Measurements from ENCODE around the gene CDPF1. TPM values are rescaled to one million over a fixed set of nuclear protein-coding genes. Genes with fewer than 3 reads are reported as not detected.

Gene CDPF1
- total and polyA plus RNA-seq, 2 experiments from 2014 or later = 10.1 to 14.5 TPM

GRCh38 chr22:46278656-46279645 lies 28.9 kb upstream of the CDPF1 start:
- Histone ChIP-seq H3K27ac (ENCODE audit: low read depth) (no peak overlapping the region), H3K4me1 (ENCODE audit: insufficient read depth) (no peaks in the 10 kb centered on the region), H3F3A (replicated peaks; ENCODE audit: low read depth) (no peaks in the 10 kb centered on the region), H3K36me3 (ENCODE audit: insufficient read depth) (peaks cover 19% of the 10 kb centered on the region; the same call in 1 of the 2 replicates), H3K27me3 (ENCODE audit: insufficient read depth) (no peaks in the 10 kb centered on the region), H4K20me1 (replicated peaks; ENCODE audit: insufficient read depth) (no peaks in the 10 kb centered on the region), H3K9me2 (ENCODE audit: insufficient read depth) (no peaks in the 10 kb centered on the region), H3K4me2 (no peak overlapping the region), H2AFZ (no peak overlapping the region), H3K4me3 (no peak overlapping the region), H3K79me2 (replicated peaks; ENCODE audit: insufficient read depth) (no peaks in the 10 kb centered on the region)
- Mint-ChIP-seq H3K4me3 (no peak overlapping the region), H3K27ac (no peak overlapping the region), H3K27me3 (ENCODE audit: insufficient read depth, low read depth, poor library complexity) (peaks cover 13% of the 10 kb centered on the region), H3K36me3 (ENCODE audit: low read depth) (peaks cover 45% of the 10 kb centered on the region), H3K9me3 (no peaks in the 10 kb centered on the region), H3K4me1 (no peaks in the 10 kb centered on the region)
- no peak for DNase-seq (ENCODE audit: low spot score)
- ATAC-seq = no peak
- no peak for TF ChIP-seq ZNF114 (CRISPR knock-in tag; IDR thresholded peaks at IDR 0.05)
- TF ChIP-seq CREB1 (CRISPR knock-in tag; IDR thresholded peaks at IDR 0.05; ENCODE audit: low read depth) = no peak
- no peak for TF ChIP-seq JUNB (IDR thresholded peaks at IDR 0.05; ENCODE audit: unreplicated experiment)
- TF ChIP-seq REST (IDR thresholded peaks at IDR 0.05; ENCODE audit: unreplicated experiment) = no peak
- TF ChIP-seq NANOG (IDR thresholded peaks at IDR 0.05; ENCODE audit: borderline replicate concordance) = no peak
- no peak for TF ChIP-seq ZNF331 (CRISPR knock-in tag; IDR thresholded peaks at IDR 0.05; ENCODE audit: low read depth)
- TF ChIP-seq POLR2AphosphoS5 (IDR thresholded peaks at IDR 0.05; ENCODE audit: low read depth) = no peak
- no peak for TF ChIP-seq STAT1 (IDR thresholded peaks at IDR 0.05; ENCODE audit: unreplicated experiment)
- TF ChIP-seq EZH2phosphoT487 (IDR thresholded peaks at IDR 0.05; ENCODE audit: unreplicated experiment) = no peak

GRCh38 chr22:46276563-46276962 lies 26.5 kb upstream of the CDPF1 start:
- Histone ChIP-seq H3K27me3 (ENCODE audit: insufficient read depth) (no peaks in the 10 kb centered on the region), H3K79me2 (replicated peaks; ENCODE audit: insufficient read depth) (no peaks in the 10 kb centered on the region), H4K20me1 (replicated peaks; ENCODE audit: insufficient read depth) (no peaks in the 10 kb centered on the region; the same call in 1 of the 2 replicates), H3K27ac (ENCODE audit: low read depth) (no peak overlapping the region), H3K4me1 (ENCODE audit: insufficient read depth) (no peaks in the 10 kb centered on the region), H3K4me3 (no peak overlapping the region), H3K4me2 (no peak overlapping the region), H2AFZ (no peak overlapping the region), H3K36me3 (ENCODE audit: insufficient read depth) (peaks cover 16% of the 10 kb centered on the region; the same call in 1 of the 2 replicates), H3K9me2 (ENCODE audit: insufficient read depth) (no peaks in the 10 kb centered on the region), H3F3A (replicated peaks; ENCODE audit: low read depth) (no peaks in the 10 kb centered on the region)
- no peak overlapping the region for H3K27ac Mint-ChIP-seq
- no peak for DNase-seq (ENCODE audit: low spot score)
- ATAC-seq = no peak
- peaks cover 43% of the 10 kb centered on the region for H3K36me3 Mint-ChIP-seq (ENCODE audit: low read depth)
- H3K27me3 Mint-ChIP-seq (ENCODE audit: insufficient read depth, low read depth, poor library complexity) = peaks cover 3% of the 10 kb centered on the region
- H3K9me3 Mint-ChIP-seq = no peaks in the 10 kb centered on the region
- H3K4me1 Mint-ChIP-seq = no peaks in the 10 kb centered on the region
- no peak overlapping the region for H3K4me3 Mint-ChIP-seq
- TF ChIP-seq NANOG (IDR thresholded peaks at IDR 0.05; ENCODE audit: borderline replicate concordance) (no peak), ZNF331 (CRISPR knock-in tag; IDR thresholded peaks at IDR 0.05; ENCODE audit: low read depth) (no peak), POLR2AphosphoS5 (IDR thresholded peaks at IDR 0.05; ENCODE audit: low read depth) (no peak), ZNF462 (CRISPR knock-in tag; IDR thresholded peaks at IDR 0.05) (no peak)

Measured in GM23338 (cell line).